IPS DF 19.7 (cell line): ENCODE results near the gene GLP2R.
"Not testable (repeated sequence)": the region's sequence is repeated elsewhere in the genome, so short reads cannot be mapped to it uniquely, and the experiment has no call there.

Experiments
- DNase-seq: peaks from one replicate; pipeline ENCODE4 v3.0.0-alpha.2; 2013; ENCODE audit warnings: low read depth, low spot score

GLP2R gene

GRCh38 chr17:9825641-9826150 is at the start of gene GLP2R:
GLP2R (plus strand) TSS chr17:9825924; CDS start chr17:9826064, 140 bp downstream.
- DNase-seq, result no peak

GRCh38 chr17:9776911-9777310 is 48.8 kb upstream of the GLP2R start:
- no peak for DNase-seq

- DNase-seq, result no peak
These were observed 45.2 kb upstream of the GLP2R start for GRCh38 chr17:9780552-9780951.

GRCh38 chr17:9783050-9783449 is 42.7 kb upstream of the GLP2R start:
- no peak for DNase-seq

- not testable (repeated sequence) for DNase-seq
These were observed 42.3 kb upstream of the GLP2R start for GRCh38 chr17:9783465-9783864.

- no peak for DNase-seq
These were observed 41.2 kb upstream of the GLP2R start for GRCh38 chr17:9784544-9784943.

- DNase-seq, result no peak
These were observed 37.1 kb upstream of the GLP2R start for GRCh38 chr17:9788601-9789000.

- DNase-seq, result no peak
These were observed 35.4 kb upstream of the GLP2R start for GRCh38 chr17:9790316-9790715.

GRCh38 chr17:9790889-9791876 is 34.5 kb upstream of the GLP2R start, which contains the start of gene DHRS7C:
DHRS7C (minus strand) TSS chr17:9791592; CDS start chr17:9791284, 308 bp downstream.
- no peak for DNase-seq

GRCh38 chr17:9792181-9792840 is 33.4 kb upstream of the GLP2R start:
- no peak for DNase-seq

GRCh38 chr17:9798008-9798407 is 27.7 kb upstream of the GLP2R start:
- no peak for DNase-seq

- no peak for DNase-seq
These were observed 27.0 kb upstream of the GLP2R start for GRCh38 chr17:9798724-9799123.

- no peak for DNase-seq
These were observed 24.2 kb upstream of the GLP2R start for GRCh38 chr17:9801505-9801904.

- DNase-seq, result no peak
These were observed 23.4 kb upstream of the GLP2R start for GRCh38 chr17:9802294-9802693.

- DNase-seq, result no peak
These were observed 23.0 kb upstream of the GLP2R start for GRCh38 chr17:9802697-9803096.

GRCh38 chr17:9805769-9806168 is 20.0 kb upstream of the GLP2R start:
- DNase-seq, result no peak

- no peak for DNase-seq
These were observed 19.0 kb upstream of the GLP2R start for GRCh38 chr17:9806699-9807098.

- DNase-seq, result no peak
These were observed 16.3 kb upstream of the GLP2R start for GRCh38 chr17:9809409-9809808.

- DNase-seq, result no peak
These were observed 15.4 kb upstream of the GLP2R start for GRCh38 chr17:9810100-9810949.

GRCh38 chr17:9811086-9811485 is 14.6 kb upstream of the GLP2R start:
- DNase-seq, result no peak

GRCh38 chr17:9811537-9811936 is 14.2 kb upstream of the GLP2R start:
- DNase-seq, result no peak

- DNase-seq, result no peak
These were observed 12.6 kb upstream of the GLP2R start for GRCh38 chr17:9813166-9813565.
